Measurements from ENCODE around the gene LRRC8C. TPM values are rescaled to one million over a fixed set of nuclear protein-coding genes. Genes with fewer than 3 reads are reported as not detected.
"Not testable (repeated sequence)": the region's sequence is repeated elsewhere in the genome, so short reads cannot be mapped to it uniquely, and the experiment has no call there.

Gene LRRC8C
- total RNA-seq, 1 donor from 2014 or later: 5.2 TPM

DNA sequence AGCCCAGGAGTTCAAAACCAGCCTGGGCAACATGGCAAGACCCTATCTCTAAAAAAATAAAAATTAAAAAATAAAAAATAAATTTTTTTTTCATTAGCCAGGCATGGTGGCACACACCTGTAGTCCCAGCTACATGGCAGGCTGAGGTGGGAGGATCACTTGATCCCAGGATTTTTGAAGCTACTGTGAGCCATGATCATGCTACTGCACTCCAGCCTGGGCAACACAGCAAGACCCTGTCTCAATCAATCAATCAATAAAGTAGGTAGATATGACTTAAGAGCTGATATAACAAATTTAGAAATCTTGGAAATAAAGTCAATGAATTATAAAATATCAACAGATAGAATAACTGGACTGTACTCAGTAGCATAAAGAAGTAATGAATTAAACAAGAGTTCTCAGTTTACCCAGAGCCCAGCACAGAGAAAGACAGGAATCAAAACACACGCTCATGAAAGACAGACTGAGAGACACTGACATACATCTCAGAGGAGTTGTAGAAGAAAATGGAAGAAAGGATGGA is 69.7 kb downstream of the LRRC8C start:
- peaks cover 12% of the 10 kb centered on the region for H3K4me1 Mint-ChIP-seq (ENCODE audit: unreplicated experiment)
- H3K27ac Mint-ChIP-seq: no peak overlapping the region
- no peaks in the 10 kb centered on the region for H3K9me3 Mint-ChIP-seq
- peaks cover 5% of the 10 kb centered on the region for H3K36me3 Mint-ChIP-seq
- no peak overlapping the region for H3K4me3 Mint-ChIP-seq
- TF ChIP-seq, protein P1, sequence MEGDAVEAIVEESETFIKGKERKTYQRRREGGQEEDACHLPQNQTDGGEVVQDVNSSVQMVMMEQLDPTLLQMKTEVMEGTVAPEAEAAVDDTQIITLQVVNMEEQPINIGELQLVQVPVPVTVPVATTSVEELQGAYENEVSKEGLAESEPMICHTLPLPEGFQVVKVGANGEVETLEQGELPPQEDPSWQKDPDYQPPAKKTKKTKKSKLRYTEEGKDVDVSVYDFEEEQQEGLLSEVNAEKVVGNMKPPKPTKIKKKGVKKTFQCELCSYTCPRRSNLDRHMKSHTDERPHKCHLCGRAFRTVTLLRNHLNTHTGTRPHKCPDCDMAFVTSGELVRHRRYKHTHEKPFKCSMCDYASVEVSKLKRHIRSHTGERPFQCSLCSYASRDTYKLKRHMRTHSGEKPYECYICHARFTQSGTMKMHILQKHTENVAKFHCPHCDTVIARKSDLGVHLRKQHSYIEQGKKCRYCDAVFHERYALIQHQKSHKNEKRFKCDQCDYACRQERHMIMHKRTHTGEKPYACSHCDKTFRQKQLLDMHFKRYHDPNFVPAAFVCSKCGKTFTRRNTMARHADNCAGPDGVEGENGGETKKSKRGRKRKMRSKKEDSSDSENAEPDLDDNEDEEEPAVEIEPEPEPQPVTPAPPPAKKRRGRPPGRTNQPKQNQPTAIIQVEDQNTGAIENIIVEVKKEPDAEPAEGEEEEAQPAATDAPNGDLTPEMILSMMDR (conservative IDR thresholded peaks at IDR 0.05): no peak
- no peak for DNase-seq (ENCODE audit: extremely low spot score, unreplicated experiment)
- H3K27me3 Mint-ChIP-seq: no peaks in the 10 kb centered on the region

GRCh38 chr1:89703469-89703868 is 70.5 kb downstream of the LRRC8C start:
- H3K4me1 Mint-ChIP-seq (ENCODE audit: unreplicated experiment): peaks cover 9% of the 10 kb centered on the region
- no peak for DNase-seq (ENCODE audit: extremely low spot score, unreplicated experiment)
- H3K9me3 Mint-ChIP-seq: no peaks in the 10 kb centered on the region
- H3K4me3 Mint-ChIP-seq: no peak overlapping the region
- TF ChIP-seq, protein P1 (conservative IDR thresholded peaks at IDR 0.05): no peak
- H3K27me3 Mint-ChIP-seq: no peaks in the 10 kb centered on the region
- H3K27ac Mint-ChIP-seq: no peak overlapping the region
- H3K36me3 Mint-ChIP-seq: peaks cover 5% of the 10 kb centered on the region

DNA sequence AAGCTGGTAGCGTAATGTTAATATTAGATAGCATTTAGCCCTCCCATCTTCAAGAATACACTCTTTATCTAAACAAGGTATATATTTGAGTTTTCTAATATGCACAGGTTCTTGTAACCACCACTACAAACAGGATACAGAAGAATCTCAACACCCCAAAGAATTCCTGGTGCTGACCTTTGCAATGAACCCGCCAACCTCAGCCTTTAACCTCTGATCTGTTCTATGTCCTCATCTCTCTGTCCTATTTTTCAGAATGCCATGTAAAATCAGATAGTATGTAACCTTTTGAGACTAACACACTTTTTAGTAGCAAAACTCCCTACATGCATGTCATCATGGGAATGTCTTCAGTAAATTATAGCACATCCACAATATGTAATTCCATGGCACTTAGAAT is 71.1 kb downstream of the LRRC8C start:
- peaks cover 5% of the 10 kb centered on the region for H3K36me3 Mint-ChIP-seq

DNA sequence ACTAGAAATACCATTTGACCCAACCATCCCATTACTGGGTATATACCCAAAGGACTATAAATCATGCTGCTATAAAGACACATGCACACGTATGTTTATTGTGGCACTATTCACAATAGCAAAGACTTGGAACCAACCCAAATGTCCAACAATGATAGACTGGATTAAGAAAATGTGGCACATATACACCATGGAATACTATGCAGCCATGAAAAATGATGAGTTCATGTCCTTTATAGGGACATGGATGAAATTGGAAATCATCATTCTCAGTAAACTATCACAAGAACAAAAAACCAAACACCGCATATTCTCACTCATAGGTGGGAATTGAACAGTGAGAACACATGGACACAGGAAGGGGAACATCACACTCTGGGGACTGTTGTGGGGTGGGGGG is 72.0 kb downstream of the LRRC8C start:
- not testable (repeated sequence) for H3K27me3 Mint-ChIP-seq; H3K36me3 Mint-ChIP-seq; H3K9me3 Mint-ChIP-seq; DNase-seq (ENCODE audit: extremely low spot score, unreplicated experiment); H3K27ac Mint-ChIP-seq; H3K4me3 Mint-ChIP-seq
- H3K4me1 Mint-ChIP-seq (ENCODE audit: unreplicated experiment): peaks cover 16% of the 10 kb centered on the region

More for the DNA sequence above, 71.1 kb downstream of the LRRC8C start:
- Mint-ChIP-seq H3K4me1 (ENCODE audit: unreplicated experiment) (peaks cover 12% of the 10 kb centered on the region), H3K9me3 (no peaks in the 10 kb centered on the region), H3K27me3 (no peaks in the 10 kb centered on the region), H3K4me3 (no peak overlapping the region), H3K27ac (no peak overlapping the region)
- no peak for DNase-seq (ENCODE audit: extremely low spot score, unreplicated experiment)
- TF ChIP-seq, protein P1 (conservative IDR thresholded peaks at IDR 0.05): no peak

- TF ChIP-seq, protein P1 (conservative IDR thresholded peaks at IDR 0.05): no peak
- no peak overlapping the region for H3K27ac Mint-ChIP-seq
Measured at GRCh38 chr1:89705901-89706699, 73.2 kb downstream of the LRRC8C start.

GRCh38 chr1:89706700-89707012 is 73.7 kb downstream of the LRRC8C start:
- H3K36me3 Mint-ChIP-seq: no peaks in the 10 kb centered on the region
- no peak overlapping the region for H3K4me3 Mint-ChIP-seq
- no peak overlapping the region for H3K27ac Mint-ChIP-seq
- DNase-seq (ENCODE audit: extremely low spot score, unreplicated experiment): no peak
- H3K4me1 Mint-ChIP-seq (ENCODE audit: unreplicated experiment): peaks cover 19% of the 10 kb centered on the region
- no peaks in the 10 kb centered on the region for H3K27me3 Mint-ChIP-seq
- H3K9me3 Mint-ChIP-seq: no peaks in the 10 kb centered on the region
- TF ChIP-seq, protein P1 (conservative IDR thresholded peaks at IDR 0.05): no peak

More at GRCh38 chr1:89705901-89706699, 73.2 kb downstream of the LRRC8C start:
- Mint-ChIP-seq H3K4me1 (ENCODE audit: unreplicated experiment) (peaks cover 19% of the 10 kb centered on the region), H3K36me3 (no peaks in the 10 kb centered on the region), H3K27me3 (no peaks in the 10 kb centered on the region), H3K4me3 (no peak overlapping the region), H3K9me3 (no peaks in the 10 kb centered on the region)
- no peak for DNase-seq (ENCODE audit: extremely low spot score, unreplicated experiment)
